IMR-90 (cell line): Measurements from ENCODE around the gene SSC4D. TPM values are rescaled to one million over a fixed set of nuclear protein-coding genes. Genes with fewer than 3 reads are reported as not detected.
"Not testable (repeated sequence)": the region's sequence is repeated elsewhere in the genome, so short reads cannot be mapped to it uniquely, and the experiment has no call there.

Experiments
- ATAC-seq: fragments of 200-7000 bp; cut with Tn5 transposase; 2 replicates; pipeline ENCODE4 v1.9.1; 2020; ENCODE audit warnings: low read depth, mild to moderate bottlenecking, moderate library complexity
- BruUV-seq: library from RNA; stranded (reverse); fragments of 400-500 nt; replicated peaks from 2 replicates; lab custom pipeline; 2021; lab: Mats Ljungman, UMichigan
- CTCF ChIA-PET: fragments of 300-600 bp; formaldehyde crosslinking; extraction: SDS; loops from one replicate; lab custom pipeline; 2021; ENCODE audit warnings: antibody characterized with exemption; lab: Yijun Ruan, JAX
- POLR2A ChIA-PET: fragments of 300-600 bp; sonication (Branson Sonifier 250); formaldehyde crosslinking; loops from one replicate; lab custom pipeline; 2022; ENCODE audit warnings: antibody characterized with exemption; ENCODE audit not compliant: unreplicated experiment; lab: Charles Lee
- DNase-seq: peaks from one replicate; pipeline ENCODE4 v3.0.0; 2013
- H2AFZ ChIP-seq: replicated peaks from 2 replicates; pipeline ENCODE3; 2013; ENCODE audit warnings: low read length, mild to moderate bottlenecking; ENCODE audit not compliant: poor library complexity
- H2AK5ac ChIP-seq: 2 replicates; pipeline ENCODE4 v1.6.1; 2013; ENCODE audit warnings: low read depth, low read length, inconsistent platforms
- H2AK9ac ChIP-seq: replicated peaks from 2 replicates; pipeline ENCODE3; 2013; ENCODE audit warnings: mild to moderate bottlenecking, low read depth, low read length, moderate library complexity; ENCODE audit not compliant: poor library complexity
- H2BK120ac ChIP-seq: 2 replicates; pipeline ENCODE4 v1.6.1; 2013; ENCODE audit warnings: low read depth, low read length, inconsistent platforms
- H2BK15ac ChIP-seq: 3 replicates; pipeline ENCODE4 v1.6.1; 2013; ENCODE audit warnings: low read depth, low read length, inconsistent platforms
- H2BK20ac ChIP-seq: 2 replicates; pipeline ENCODE4 v1.6.1; 2013; ENCODE audit warnings: low read depth, mild to moderate bottlenecking, inconsistent platforms, low read length, moderate library complexity
- H2BK5ac ChIP-seq: 2 replicates; pipeline ENCODE4 v1.6.1; 2013; ENCODE audit warnings: mild to moderate bottlenecking, low read depth, low read length, inconsistent platforms; ENCODE audit not compliant: poor library complexity, severe bottlenecking
- H3K14ac ChIP-seq: replicated peaks from 2 replicates; pipeline ENCODE4 v1.6.1; 2013; ENCODE audit warnings: low read depth, low read length, inconsistent platforms
- H3K18ac ChIP-seq: 2 replicates; pipeline ENCODE4 v1.6.1; 2013; ENCODE audit warnings: low read depth, low read length, control low read depth
- H3K23ac ChIP-seq: 2 replicates; pipeline ENCODE4 v1.6.1; 2013; ENCODE audit warnings: low read depth, low read length, inconsistent platforms
- H3K27ac ChIP-seq: 2 replicates; pipeline ENCODE4 v1.5.1; 2013; ENCODE audit warnings: mild to moderate bottlenecking, control low read depth, low read length; ENCODE audit not compliant: insufficient read depth
- H3K27me3 ChIP-seq: 2 replicates; pipeline ENCODE4 v1.6.1; 2013; ENCODE audit warnings: low read length; ENCODE audit not compliant: control insufficient read depth, insufficient read depth
- H3K36me3 ChIP-seq: 2 replicates; pipeline ENCODE4 v1.6.1; 2013; ENCODE audit warnings: low read length, mixed read lengths; ENCODE audit not compliant: control insufficient read depth, insufficient read depth
- H3K4ac ChIP-seq: 2 replicates; pipeline ENCODE4 v1.6.1; 2013; ENCODE audit warnings: low read depth, low read length, inconsistent platforms
- H3K4me1 ChIP-seq: 2 replicates; pipeline ENCODE4 v1.6.1; 2013; ENCODE audit warnings: low read length, mixed read lengths; ENCODE audit not compliant: control insufficient read depth, insufficient read depth
- H3K4me2 ChIP-seq: 2 replicates; pipeline ENCODE4 v1.6.1; 2013; ENCODE audit warnings: low read depth, mild to moderate bottlenecking, control low read depth, low read length, moderate library complexity
- H3K4me3 ChIP-seq: 2 replicates; pipeline ENCODE4 v1.5.1; 2013; ENCODE audit warnings: low read depth, mild to moderate bottlenecking, control low read depth, low read length, moderate library complexity; ENCODE audit not compliant: insufficient read depth
- H3K56ac ChIP-seq: 2 replicates; pipeline ENCODE4 v1.6.1; 2013; ENCODE audit warnings: low read length, inconsistent platforms; ENCODE audit not compliant: insufficient read depth; ENCODE audit errors: extremely low read depth
- H3K79me1 ChIP-seq, 2 experiments: 2 replicates each; pipeline ENCODE4 v1.6.1; 2013; ENCODE audit warnings: low read length in 2 of 2, inconsistent platforms in 1 of 2, low read depth in 1 of 2
- H3K9ac ChIP-seq: 2 replicates; pipeline ENCODE4 v1.6.1; 2013; ENCODE audit warnings: low read depth, low read length, control low read depth
- H3K9me1 ChIP-seq: 2 replicates; pipeline ENCODE4 v1.6.1; 2013; ENCODE audit warnings: low read length, inconsistent platforms; ENCODE audit not compliant: insufficient read depth
- H3K9me3 ChIP-seq: 2 replicates; pipeline ENCODE4 v1.6.1; 2013; ENCODE audit warnings: low read length; ENCODE audit not compliant: control insufficient read depth, insufficient read depth
- H4K20me1 ChIP-seq: 2 replicates; pipeline ENCODE4 v1.6.1; 2013; ENCODE audit warnings: low read length, inconsistent platforms; ENCODE audit not compliant: insufficient read depth
- H4K5ac ChIP-seq: 2 replicates; pipeline ENCODE4 v1.6.1; 2013; ENCODE audit warnings: mild to moderate bottlenecking, low read depth, low read length, control low read depth
- H4K8ac ChIP-seq, 2 experiments: 2 replicates each; pipeline ENCODE4 v1.6.1; 2013; ENCODE audit warnings: low read depth in 2 of 2, low read length in 2 of 2, control low read depth in 1 of 2, inconsistent platforms in 1 of 2
- H4K91ac ChIP-seq: 2 replicates; pipeline ENCODE4 v1.6.1; 2013; ENCODE audit warnings: low read depth, low read length, inconsistent platforms; ENCODE audit not compliant: insufficient read depth
- CEBPB ChIP-seq: IDR thresholded peaks from 2 replicates; pipeline ENCODE4 v1.6.1; 2012; ENCODE audit warnings: low read depth, low read length, improper control_type of control experiment
- FOS ChIP-seq: fragments of 150-350 bp; IDR thresholded peaks from 2 replicates; pipeline ENCODE4 v1.6.1; 2016; ENCODE audit warnings: low read depth, low read length
- MXI1 ChIP-seq: IDR thresholded peaks from 2 replicates; pipeline ENCODE4 v1.6.1; 2012; ENCODE audit warnings: low read depth, mild to moderate bottlenecking, low read length, moderate library complexity, borderline replicate concordance
- NFE2L2 ChIP-seq: fragments of 150-350 bp; IDR thresholded peaks from 2 replicates; pipeline ENCODE4 v1.6.1; 2016; ENCODE audit warnings: low read depth, mild to moderate bottlenecking, low read length
- POLR2A ChIP-seq: IDR thresholded peaks from 2 replicates; pipeline ENCODE4 v1.6.1; 2012; ENCODE audit warnings: mild to moderate bottlenecking, low read depth, low read length
- USF2 ChIP-seq: fragments of 150-350 bp; IDR thresholded peaks from 2 replicates; pipeline ENCODE4 v1.6.1; 2017; ENCODE audit warnings: mild to moderate bottlenecking, antibody characterized with exemption, low read length, low read depth
- WGBS, 2 experiments: methylation state at CpG; one replicate each; pipeline versions ENCODE4 v1.1.5 to v1.1.7; 2013; ENCODE audit warnings: missing lambda C conversion rate in 2 of 2; ENCODE audit not compliant: insufficient read length in 1 of 2; ENCODE audit errors: extremely low coverage in 2 of 2; 5-methylcytosine and 5-hydroxymethylcytosine counted together
- dilution Hi-C: fragments of 300-500 bp; cut with HindIII; formaldehyde crosslinking; loops from one replicate; pipeline ENCODE4 v1.14.3; 2018; ENCODE audit warnings: low sequenced_read_pairs; ENCODE audit not compliant: unreplicated experiment
- in situ Hi-C: fragments of 300-500 bp; cut with MboI; formaldehyde crosslinking; loops from 3 replicates; pipeline ENCODE4 v1.14.3; 2019; ENCODE audit warnings: low sequenced_read_pairs, inconsistent platforms, mixed read lengths
- intact Hi-C: fragments of 100-400 bp; cut with micrococcal nuclease; formaldehyde crosslinking; loops from 2 replicates; pipeline ENCODE4 v1.10.0; 2022
- polyA plus RNA-seq, 3 experiments: library from polyadenylated mRNA; depleted of rRNA; stranded (reverse); fragments of >200 nt; gene quantifications; 2 replicates each; pipeline ENCODE4 v1.2.3, GENCODE V29; 2012; ENCODE audit warnings: low replicate concordance in 1 of 3
- total RNA-seq: library from RNA; depleted of rRNA; stranded (reverse); fragments of >200 nt; gene quantifications from 2 replicates; pipeline ENCODE4 v1.2.3, GENCODE V29; 2012

The SSC4D gene
- total and polyA plus RNA-seq, 2 of the 4 experiments (the other 2 are of a cell fraction), result 0.36 to 0.70 TPM

- no peak for TF ChIP-seq CEBPB
- no peak for TF ChIP-seq NFE2L2
- no peak for TF ChIP-seq USF2
- TF ChIP-seq MXI1, result no peak
- TF ChIP-seq POLR2A, result no peak
- no peak for TF ChIP-seq FOS
- POLR2A ChIA-PET, result no interaction called here
Observed at GRCh38 chr7:76395965-76396726, 13.4 kb downstream of the SSC4D start.

GRCh38 chr7:76395605-76395964, 13.9 kb downstream of the SSC4D start:
- H3K27me3 ChIP-seq, H2AK9ac ChIP-seq, H3K23ac ChIP-seq, H3K9ac ChIP-seq, CTCF ChIA-PET, H3K36me3 ChIP-seq, BruUV-seq, H3K4me3 ChIP-seq, H3K27ac ChIP-seq, POLR2A ChIA-PET, H2BK5ac ChIP-seq, H3K4ac ChIP-seq, H3K4me2 ChIP-seq, H4K20me1 ChIP-seq, H3K14ac ChIP-seq, H3K18ac ChIP-seq, H4K91ac ChIP-seq, H2BK120ac ChIP-seq, H2AK5ac ChIP-seq, H2BK15ac ChIP-seq, H2BK20ac ChIP-seq, in situ Hi-C loops, DNase-seq, dilution Hi-C loops, H3K9me3 ChIP-seq, intact Hi-C loops, H4K8ac ChIP-seq, ATAC-seq, H3K56ac ChIP-seq, H3K79me1 ChIP-seq, H4K5ac ChIP-seq: not testable (repeated sequence)
- Histone ChIP-seq H3K4me1 (peaks cover 13% of the 10 kb centered on the region), H3K9me1 (peaks cover 11% of the 10 kb centered on the region), H2AFZ (peak overlapping the region; percentile 11)
- 63% methylated on average over 4 of the region's 11 CpGs; no CpG with 5 or more reads in 1 of the 2 experiments for WGBS, 2 experiments

More at GRCh38 chr7:76395965-76396726, 13.4 kb downstream of the SSC4D start:
- Histone ChIP-seq H3K14ac (no peak overlapping the region), H3K56ac (no peak overlapping the region), H4K5ac (no peak overlapping the region), H3K9ac (no peak overlapping the region), H3K27ac (no peak overlapping the region), H3K79me1 (peaks cover 0 to 5% of the 10 kb centered on the region in 2 experiments; a peak in 1 of 4 replicates), H3K4me3 (no peak overlapping the region), H3K36me3 (no peaks in the 10 kb centered on the region), H2BK120ac (no peak overlapping the region), H3K4ac (no peak overlapping the region), H3K23ac (no peak overlapping the region), H2BK5ac (no peak overlapping the region), H3K4me2 (no peak overlapping the region), H4K8ac (no peak overlapping the region), H3K18ac (no peak overlapping the region), H2AK5ac (no peak overlapping the region), H3K9me1 (peaks cover 11% of the 10 kb centered on the region), H2AFZ (no peak overlapping the region), H4K91ac (no peak overlapping the region), H4K20me1 (no peaks in the 10 kb centered on the region), H2BK15ac (no peak overlapping the region), H2BK20ac (no peak overlapping the region), H3K4me1 (peaks cover 13% of the 10 kb centered on the region), H3K27me3 (no peaks in the 10 kb centered on the region; the same call in 1 of the 2 replicates), H2AK9ac (no peak overlapping the region), H3K9me3 (no peaks in the 10 kb centered on the region)
- no TSS peak for BruUV-seq
- ATAC-seq, result no peak
- intact Hi-C loops, result no loop called here
- CTCF ChIA-PET, result no interaction called here
- in situ Hi-C loops, result no loop called here
- WGBS, 2 experiments, result 44% methylated on average over 7 of the region's 13 CpGs; no CpG with 5 or more reads in 1 of the 2 experiments
- no peak for DNase-seq
- dilution Hi-C loops, result no loop called here
